ENCODE measurements around the gene ZNF581.

ZNF581 gene

DNA sequence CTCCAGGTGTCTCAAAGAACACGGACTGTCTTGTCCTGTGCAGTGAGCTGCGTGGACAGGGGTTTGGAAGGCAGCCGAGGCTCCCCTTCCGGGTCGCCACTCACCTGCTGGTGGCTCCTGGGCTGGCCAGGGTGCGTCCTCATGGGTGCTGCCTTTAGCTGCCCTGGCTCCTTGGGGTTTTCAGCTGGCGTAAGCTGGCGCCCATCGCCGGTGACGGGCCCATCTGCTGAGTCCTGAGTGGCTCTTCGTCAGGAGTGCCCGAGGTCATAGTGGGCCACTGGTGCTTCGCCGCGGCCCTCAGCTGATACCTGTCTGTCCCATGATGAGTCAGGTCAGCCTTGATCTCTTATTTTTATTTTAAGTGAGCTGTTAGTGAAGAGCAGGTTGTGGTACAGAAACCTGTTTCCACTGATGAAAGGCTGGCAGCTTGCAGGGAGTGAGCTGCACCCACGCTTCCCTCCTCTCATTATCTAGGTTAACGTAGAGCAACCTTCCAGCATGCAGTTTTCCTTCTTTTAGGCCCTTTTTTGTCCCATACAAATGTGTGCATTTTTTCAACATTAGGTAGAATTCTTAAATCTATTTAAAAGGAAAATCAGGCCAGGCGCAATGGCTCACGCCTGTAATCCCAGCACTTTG, 50.0 kb downstream of the ZNF581 start:
- DNase-seq (ENCODE audit: low read depth in 3 of 3) = no peak

DNA sequence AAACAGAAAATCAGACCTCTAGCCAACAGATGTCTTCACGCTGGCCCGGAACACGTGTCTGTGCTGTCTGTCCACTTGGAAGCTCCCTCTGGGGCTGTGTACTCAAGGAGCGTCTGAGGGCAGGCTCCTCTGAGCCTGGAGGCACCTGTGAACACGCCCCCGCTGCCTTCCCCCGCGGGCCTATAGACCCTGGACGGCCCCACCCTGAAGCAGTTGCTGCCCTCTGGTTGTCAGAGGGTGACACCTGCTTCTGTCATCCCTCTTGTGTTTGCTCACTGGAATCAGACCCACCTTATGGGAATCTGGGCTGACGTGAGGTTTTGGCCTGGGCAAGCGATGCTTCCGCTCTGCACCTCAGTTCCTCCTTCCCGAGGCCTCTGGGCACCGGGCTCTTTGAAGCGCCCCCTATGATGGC, 50.8 kb downstream of the ZNF581 start:
- DNase-seq (ENCODE audit: low read depth in 3 of 3) = no peak

GRCh38 chr19:55694656-55695491, 51.4 kb downstream of the ZNF581 start:
- DNase-seq (ENCODE audit: low read depth in 3 of 3) = no peak
